Amniotic stem cell (primary cell): ENCODE data around the gene RNU5B-1.
"Not testable (repeated sequence)": the region's sequence is repeated elsewhere in the genome, so short reads cannot be mapped to it uniquely, and the experiment has no call there.

Experiments used
- DNase-seq: peaks from one replicate; lab custom pipeline; 2025; lab: John Stamatoyannopoulos, UW

Gene RNU5B-1

GRCh38 chr15:65344214-65344913 lies 39.9 kb downstream of the RNU5B-1 start:
- no peak for DNase-seq

GRCh38 chr15:65344914-65345275 lies 40.4 kb downstream of the RNU5B-1 start:
- no peak for DNase-seq

- DNase-seq = no peak
These were observed 42.5 kb downstream of the RNU5B-1 start for GRCh38 chr15:65346856-65347598.

DNA sequence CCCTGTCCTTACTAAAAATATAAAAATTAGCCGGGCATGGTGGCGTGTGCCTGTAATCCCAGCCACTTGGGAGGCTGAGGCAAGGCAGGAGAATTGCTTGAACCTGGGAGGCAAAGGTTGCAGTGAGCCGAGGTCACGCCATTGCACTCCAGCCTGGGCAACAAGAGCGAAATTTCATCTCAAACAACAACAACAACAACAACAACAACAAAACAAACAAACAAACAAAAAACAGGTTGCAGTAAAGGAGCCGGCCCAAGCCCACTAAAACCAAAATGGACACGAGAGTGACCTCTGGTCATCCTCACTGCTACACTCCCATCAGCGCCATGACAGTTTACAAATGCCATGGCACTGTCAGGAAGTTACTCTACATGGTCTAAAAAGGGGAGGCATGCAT lies 43.3 kb downstream of the RNU5B-1 start:
- DNase-seq = not testable (repeated sequence)

GRCh38 chr15:65349338-65349737 lies 44.9 kb downstream of the RNU5B-1 start:
- DNase-seq = no peak

GRCh38 chr15:65351972-65352371 lies 47.5 kb downstream of the RNU5B-1 start:
- DNase-seq = not testable (repeated sequence)
